Effector memory CD8-positive, alpha-beta T cell (primary cell): ENCODE data around the gene LRRC34.

Source experiments
- ATAC-seq: fragments of 150-1000 bp; cut with Tn5 transposase; replicated peaks from 2 replicates; pipeline ENCODE4 v1.10.0; 2021; ENCODE audit warnings: mild to moderate bottlenecking, moderate library complexity
- DNase-seq, 3 experiments: peaks; one replicate each; pipeline ENCODE4 v3.0.0; 2021
- H3K27ac Mint-ChIP-seq, 2 donors: one replicate each; pipeline ENCODE4 v1.8.0; 2022; ENCODE audit warnings: mild to moderate bottlenecking in 2 of 2, mixed read lengths in 2 of 2, moderate library complexity in 2 of 2
- H3K27me3 Mint-ChIP-seq, 2 donors: one replicate each; pipeline ENCODE4 v1.8.0; 2022; ENCODE audit warnings: mixed read lengths in 2 of 2
- H3K36me3 Mint-ChIP-seq: one replicate; pipeline ENCODE4 v1.8.0; 2022; ENCODE audit warnings: mild to moderate bottlenecking, moderate library complexity, mixed read lengths; ENCODE audit not compliant: insufficient read depth
- H3K4me1 Mint-ChIP-seq, 2 donors: one replicate each; pipeline ENCODE4 v1.8.0; 2022; ENCODE audit warnings: low read depth in 2 of 2, mixed read lengths in 2 of 2
- H3K4me3 Mint-ChIP-seq, 2 donors: one replicate each; pipeline ENCODE4 v1.8.0; 2022; ENCODE audit warnings: mild to moderate bottlenecking in 2 of 2, mixed read lengths in 2 of 2, moderate library complexity in 2 of 2
- H3K9me3 Mint-ChIP-seq, 2 donors: one replicate each; pipeline ENCODE4 v1.8.0; 2022; ENCODE audit warnings: mixed read lengths in 2 of 2

The LRRC34 gene

DNA sequence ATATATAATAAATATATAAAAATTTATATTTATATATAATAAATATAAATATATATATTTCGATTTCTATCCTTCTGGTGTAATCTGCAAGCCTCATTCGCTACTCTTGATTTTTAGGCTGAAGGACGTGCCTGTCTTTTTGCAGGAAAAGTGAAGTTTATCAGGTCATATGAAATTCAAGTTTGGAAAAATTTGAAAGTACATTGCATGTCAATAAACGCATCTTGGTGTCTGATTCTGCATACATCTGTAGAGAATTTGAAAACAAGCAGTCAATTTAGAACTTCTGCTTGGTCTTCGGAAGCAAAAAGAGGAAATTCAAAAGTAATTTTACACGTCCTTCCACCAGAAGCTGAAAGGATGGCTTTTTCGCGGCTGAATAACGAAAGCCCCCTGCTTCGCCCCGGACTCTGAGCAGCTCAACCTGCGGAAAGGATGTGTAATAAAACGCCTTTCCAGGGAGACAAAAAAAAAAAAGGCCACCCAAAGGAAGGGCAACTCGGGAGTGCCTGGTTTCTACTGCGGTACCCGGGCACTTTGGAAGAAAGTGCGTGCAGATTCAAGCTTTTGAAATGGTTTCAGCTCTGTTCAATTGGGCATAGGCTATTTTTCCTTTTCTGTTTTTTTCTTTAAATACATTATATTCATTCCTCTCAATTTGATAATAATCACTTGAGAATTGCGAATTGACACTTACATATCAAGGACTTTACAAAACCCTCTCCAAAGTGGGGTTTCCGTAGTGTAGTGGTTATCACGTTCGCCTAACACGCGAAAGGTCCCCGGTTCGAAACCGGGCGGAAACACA, 41.0 kb downstream of the LRRC34 start:
- H3K4me1 Mint-ChIP-seq: peaks cover 13 to 40% of the 10 kb centered on the region in 2 donors
- H3K4me3 Mint-ChIP-seq: peak overlapping the region; percentile 97 to 99
- no peaks in the 10 kb centered on the region for H3K27me3 Mint-ChIP-seq
- peaks cover 56% of the 10 kb centered on the region for H3K36me3 Mint-ChIP-seq
- ATAC-seq (peak; percentile 8), DNase-seq (peak; percentile 74 to 81 (median 75))
- peak overlapping the region; percentile 100 for H3K27ac Mint-ChIP-seq
- no peaks in the 10 kb centered on the region for H3K9me3 Mint-ChIP-seq

DNA sequence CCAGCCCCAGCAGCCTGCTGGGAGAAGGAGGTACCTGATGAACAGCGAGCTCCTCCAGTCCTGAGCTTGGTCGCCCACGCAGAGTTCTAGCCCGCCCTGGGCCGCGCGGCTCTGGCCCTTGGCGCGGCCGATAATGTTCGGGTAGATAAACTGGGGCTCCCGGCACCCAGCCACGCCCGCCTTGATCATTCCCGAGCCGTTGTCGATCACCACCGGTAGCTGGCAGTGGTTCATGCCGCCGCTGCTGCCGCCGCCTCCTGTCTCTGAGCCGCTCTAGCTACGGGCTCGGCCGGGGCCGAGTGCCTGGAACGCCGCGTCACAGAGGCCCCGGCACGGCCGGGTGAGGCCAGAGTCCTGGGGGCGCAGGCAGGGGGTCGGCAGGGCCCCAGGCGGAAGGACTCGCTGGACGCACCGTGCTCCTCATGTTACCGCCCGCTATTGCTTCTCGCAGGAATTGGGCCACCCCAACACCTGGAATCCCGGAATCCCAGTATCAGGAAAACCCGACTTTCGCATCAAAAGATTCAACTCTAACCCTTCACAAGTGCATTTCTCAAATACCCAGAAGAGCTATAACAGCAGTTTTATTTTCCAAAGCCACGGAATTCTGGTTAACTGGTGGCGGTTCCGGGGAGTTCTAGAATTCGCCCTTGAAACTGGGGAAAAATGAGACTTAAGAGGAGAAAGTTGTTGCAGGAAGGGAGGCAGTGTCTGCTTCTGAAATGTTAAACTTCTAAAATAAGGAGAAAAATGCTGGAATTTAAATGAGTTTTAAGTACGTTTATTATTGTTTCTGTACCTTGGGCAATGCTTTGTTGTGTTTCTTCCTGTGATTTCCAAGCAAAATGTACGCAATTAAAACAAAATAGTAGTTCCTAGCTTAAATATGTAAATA, 43.2 kb downstream of the LRRC34 start, which contains the start of gene ACTRT3:
Gene ACTRT3, minus strand, starts transcription at position 275 of the 895 bp plus-strand sequence. Its CDS starts 41 bp downstream, at position 234.
- peak within 1 kb of the TSS; percentile 81 to 86 for H3K4me3 Mint-ChIP-seq
- H3K27ac Mint-ChIP-seq: peak within 1 kb of the TSS; percentile 74 to 78
- ATAC-seq (no peak), DNase-seq (peak; percentile 40 to 45 (median 43))
- H3K4me1 Mint-ChIP-seq: peaks cover 11 to 32% of the 10 kb centered on the region in 2 donors
- peaks cover 0 to 2% of the 10 kb centered on the region in 2 donors for H3K9me3 Mint-ChIP-seq
- no peaks in the 10 kb centered on the region for H3K27me3 Mint-ChIP-seq
- peaks cover 41% of the 10 kb centered on the region for H3K36me3 Mint-ChIP-seq

DNA sequence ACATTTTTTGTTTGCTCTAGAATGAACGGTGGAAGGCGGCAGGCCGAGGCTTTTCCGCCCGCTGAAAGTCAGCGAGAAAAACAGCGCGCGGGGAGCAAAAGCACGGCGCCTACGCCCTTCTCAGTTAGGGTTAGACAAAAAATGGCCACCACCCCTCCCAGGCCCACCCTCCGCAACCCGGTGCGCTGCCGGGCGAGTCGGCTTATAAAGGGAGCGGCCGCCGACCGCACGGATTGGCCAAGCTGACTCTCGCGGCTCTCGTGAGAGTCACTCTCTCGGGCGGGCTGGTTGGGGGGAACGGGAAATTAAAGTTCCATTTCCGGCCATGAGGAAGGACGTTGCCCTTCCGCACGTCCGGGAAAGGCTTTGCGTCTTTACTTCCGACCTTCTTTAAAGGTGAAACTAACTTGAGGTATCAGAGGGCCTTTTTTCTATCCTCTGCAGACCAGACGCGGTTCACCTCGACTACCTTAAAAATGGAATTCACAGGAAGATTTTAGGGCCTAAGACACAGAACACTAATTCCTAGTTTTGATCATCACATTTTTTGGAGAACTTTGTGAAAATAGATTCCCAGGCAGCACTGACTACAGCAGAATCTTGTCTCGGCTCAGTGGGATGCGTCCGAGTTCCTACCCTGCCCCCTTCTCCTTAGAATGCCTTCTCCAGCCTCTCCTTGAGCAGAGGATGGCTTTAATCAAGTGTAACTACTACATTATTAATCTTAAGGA, 47.7 kb downstream of the LRRC34 start, which contains the start of gene TERC:
Gene TERC, minus strand, starts transcription at position 179 of the 731 bp plus-strand sequence.
- DNase-seq: peak; percentile 88 to 90 (median 89)
- H3K4me3 Mint-ChIP-seq: peak within 1 kb of the TSS; percentile 92 to 94
- peak; percentile 86 for ATAC-seq
- H3K36me3 Mint-ChIP-seq: peaks cover 28% of the 10 kb centered on the region
- H3K27me3 Mint-ChIP-seq: no peaks in the 10 kb centered on the region
- H3K27ac Mint-ChIP-seq: peak within 1 kb of the TSS; percentile 94
- peaks cover 0 to 2% of the 10 kb centered on the region in 2 donors for H3K9me3 Mint-ChIP-seq
- peaks cover 8 to 25% of the 10 kb centered on the region in 2 donors for H3K4me1 Mint-ChIP-seq

DNA sequence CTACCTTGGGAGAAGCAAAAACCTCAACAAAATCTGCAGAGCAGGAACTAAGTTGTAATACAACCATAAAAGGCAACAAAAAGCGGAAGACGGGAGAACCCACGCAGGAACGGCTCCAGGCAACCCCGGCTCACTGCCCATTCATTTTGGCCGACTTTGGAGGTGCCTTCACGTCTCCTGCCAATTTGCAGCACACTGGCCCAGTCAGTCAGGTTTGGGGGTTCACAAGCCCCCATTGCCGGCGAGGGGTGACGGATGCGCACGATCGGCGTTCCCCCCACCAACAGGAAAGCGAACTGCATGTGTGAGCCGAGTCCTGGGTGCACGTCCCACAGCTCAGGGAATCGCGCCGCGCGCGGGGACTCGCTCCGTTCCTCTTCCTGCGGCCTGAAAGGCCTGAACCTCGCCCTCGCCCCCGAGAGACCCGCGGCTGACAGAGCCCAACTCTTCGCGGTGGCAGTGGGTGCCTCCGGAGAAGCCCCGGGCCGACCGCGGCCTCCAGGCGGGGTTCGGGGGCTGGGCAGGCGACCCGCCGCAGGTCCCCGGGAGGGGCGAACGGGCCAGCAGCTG, 48.3 kb downstream of the LRRC34 start:
- peak overlapping the region; percentile 92 to 94 for H3K4me3 Mint-ChIP-seq
- peaks cover 9 to 22% of the 10 kb centered on the region in 2 donors for H3K4me1 Mint-ChIP-seq
- H3K27ac Mint-ChIP-seq: peak overlapping the region; percentile 94
- ATAC-seq (peak; percentile 39), DNase-seq (peak; percentile 44 to 58 (median 44))
- no peaks in the 10 kb centered on the region for H3K27me3 Mint-ChIP-seq
- peaks cover 0 to 2% of the 10 kb centered on the region in 2 donors for H3K9me3 Mint-ChIP-seq
- H3K36me3 Mint-ChIP-seq: peaks cover 28% of the 10 kb centered on the region

DNA sequence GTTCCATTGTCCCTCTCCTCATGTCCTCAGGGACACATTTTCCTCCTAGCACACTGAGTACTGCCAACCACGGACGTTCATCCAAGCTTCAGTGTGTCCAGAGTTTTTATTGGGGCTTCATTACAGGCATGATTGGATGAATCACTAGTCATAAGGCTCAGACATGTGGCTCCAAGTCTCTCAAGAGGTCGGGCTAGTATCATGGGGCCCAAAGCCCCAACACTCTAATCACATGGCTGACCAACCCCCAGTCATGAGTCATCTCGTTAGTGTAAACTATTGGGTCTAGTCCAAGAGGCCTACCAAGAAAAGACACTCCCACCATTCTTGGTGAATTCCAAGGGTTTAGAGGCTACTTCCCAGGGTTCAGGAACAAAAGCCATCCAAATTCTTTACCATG, 52.2 kb downstream of the LRRC34 start:
- Mint-ChIP-seq H3K4me3 (no peak overlapping the region), H3K4me1 (peaks cover 13 to 24% of the 10 kb centered on the region in 2 donors), H3K9me3 (no peaks in the 10 kb centered on the region), H3K27me3 (no peaks in the 10 kb centered on the region), H3K27ac (no peak overlapping the region), H3K36me3 (peaks cover 20% of the 10 kb centered on the region)
- ATAC-seq (no peak), DNase-seq (no peak)

DNA sequence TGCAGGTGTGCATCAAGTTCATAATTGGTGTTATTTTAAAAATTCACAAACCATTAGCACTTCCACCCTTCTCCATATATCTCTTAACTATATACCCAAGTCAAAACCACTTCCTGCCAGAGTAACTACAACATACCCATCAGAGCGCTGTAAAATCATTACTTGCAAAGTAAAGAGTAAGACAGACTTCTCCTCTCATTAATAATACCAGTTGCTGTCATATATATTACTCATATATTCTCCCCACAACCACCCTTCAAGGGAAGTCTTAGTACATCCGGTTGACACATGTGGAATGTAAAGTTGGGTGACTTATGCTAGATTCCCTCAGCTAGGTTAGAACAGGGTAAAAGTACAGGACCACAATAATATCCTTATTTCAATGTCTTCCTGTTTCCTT, 53.4 kb downstream of the LRRC34 start:
- no peak for DNase-seq
- H3K4me3 Mint-ChIP-seq: peak overlapping the region in 1 of 2 donors; percentile 26
- no peaks in the 10 kb centered on the region for H3K9me3 Mint-ChIP-seq
- peaks cover 10% of the 10 kb centered on the region for H3K36me3 Mint-ChIP-seq
- peak; percentile 48 for ATAC-seq
- peak overlapping the region in 1 of 2 donors; percentile 23 for H3K27ac Mint-ChIP-seq
- H3K27me3 Mint-ChIP-seq: peaks cover 0 to 7% of the 10 kb centered on the region in 2 donors
- peaks cover 9 to 18% of the 10 kb centered on the region in 2 donors for H3K4me1 Mint-ChIP-seq

DNA sequence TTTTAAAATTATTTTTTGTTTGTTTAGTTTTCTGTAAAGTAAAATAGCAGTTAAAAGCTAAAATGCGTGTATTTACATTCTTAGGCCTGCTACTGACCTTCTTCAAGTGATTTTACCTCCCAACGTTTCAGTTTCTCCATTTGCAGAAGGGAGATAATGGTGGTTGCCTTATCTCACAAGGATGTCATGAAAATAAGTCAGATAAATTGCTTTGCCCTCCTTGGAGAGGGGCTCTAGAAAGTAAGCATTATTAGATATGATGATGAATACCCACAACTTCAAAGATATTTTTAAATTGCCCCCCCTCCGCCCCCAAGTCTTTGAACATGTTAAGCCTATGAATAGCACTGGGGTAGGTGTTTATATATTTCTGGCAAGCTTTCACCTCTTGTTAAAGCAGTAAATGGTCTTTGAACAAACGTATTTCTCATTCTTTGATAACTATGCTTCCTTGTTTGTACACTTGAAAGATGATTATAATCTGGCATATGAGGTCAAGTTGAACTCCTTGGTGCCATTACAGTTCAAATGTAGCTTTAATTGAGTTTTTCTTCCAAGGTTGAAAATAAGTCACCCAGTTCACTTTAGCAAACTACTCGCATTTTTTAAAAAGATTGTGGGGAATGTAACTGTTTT, 54.2 kb downstream of the LRRC34 start:
- no peak overlapping the region for H3K4me3 Mint-ChIP-seq
- ATAC-seq (no peak), DNase-seq (no peak)
- peaks cover 9 to 11% of the 10 kb centered on the region in 2 donors for H3K4me1 Mint-ChIP-seq
- H3K36me3 Mint-ChIP-seq: peaks cover 7% of the 10 kb centered on the region
- H3K27ac Mint-ChIP-seq: no peak overlapping the region
- no peaks in the 10 kb centered on the region for H3K9me3 Mint-ChIP-seq
- peaks cover 0 to 7% of the 10 kb centered on the region in 2 donors for H3K27me3 Mint-ChIP-seq

DNA sequence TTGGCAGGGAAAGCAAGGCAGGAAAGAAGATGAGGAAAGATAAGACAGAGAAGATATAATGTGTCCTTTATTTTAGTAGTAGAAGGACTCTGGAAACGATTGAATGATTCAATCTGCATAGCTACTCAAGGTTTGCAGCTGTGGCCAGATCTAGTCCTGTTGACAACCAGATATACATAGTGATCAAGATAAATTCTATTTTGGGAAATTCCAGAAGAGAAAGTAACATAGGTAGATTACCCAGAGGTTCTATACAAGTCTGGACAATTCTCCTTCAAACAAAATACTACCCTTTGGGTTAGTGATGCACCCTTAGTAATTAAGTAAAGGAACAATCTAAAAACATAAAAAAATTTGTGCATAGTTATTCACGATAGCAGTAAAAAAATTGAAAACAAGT, 57.2 kb downstream of the LRRC34 start:
- no peaks in the 10 kb centered on the region for H3K9me3 Mint-ChIP-seq
- ATAC-seq (no peak), DNase-seq (no peak)
- peaks cover 7 to 10% of the 10 kb centered on the region in 2 donors for H3K27me3 Mint-ChIP-seq
- H3K36me3 Mint-ChIP-seq: no peaks in the 10 kb centered on the region
- peaks cover 6 to 7% of the 10 kb centered on the region in 2 donors for H3K4me1 Mint-ChIP-seq
- no peak overlapping the region for H3K4me3 Mint-ChIP-seq
- no peak overlapping the region for H3K27ac Mint-ChIP-seq

DNA sequence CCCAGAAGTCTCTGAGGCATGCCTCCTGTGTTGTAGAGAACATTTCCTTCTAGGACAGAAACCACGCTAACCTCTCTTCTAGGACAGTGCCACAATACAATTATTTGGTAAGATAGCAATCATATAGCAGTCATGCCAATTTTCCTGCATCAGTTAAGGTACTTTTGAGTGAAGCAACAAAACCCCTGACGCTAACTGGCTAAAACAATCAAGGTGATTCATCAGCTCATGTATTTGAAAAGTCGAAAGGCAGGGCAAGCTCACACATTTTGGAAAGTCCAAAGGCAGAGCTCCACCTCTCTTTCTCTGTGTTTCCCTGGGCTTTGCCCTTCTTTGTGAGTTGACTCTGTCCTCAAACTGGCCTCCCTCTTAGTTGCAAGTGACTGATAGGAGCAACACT, 58.0 kb downstream of the LRRC34 start:
- H3K9me3 Mint-ChIP-seq: no peaks in the 10 kb centered on the region
- ATAC-seq: no peak
- H3K4me1 Mint-ChIP-seq: peaks cover 6 to 7% of the 10 kb centered on the region in 2 donors
- no peaks in the 10 kb centered on the region for H3K36me3 Mint-ChIP-seq
- no peak for DNase-seq
- peaks cover 7 to 18% of the 10 kb centered on the region in 2 donors for H3K27me3 Mint-ChIP-seq
- H3K27ac Mint-ChIP-seq: no peak overlapping the region
- no peak overlapping the region for H3K4me3 Mint-ChIP-seq

DNA sequence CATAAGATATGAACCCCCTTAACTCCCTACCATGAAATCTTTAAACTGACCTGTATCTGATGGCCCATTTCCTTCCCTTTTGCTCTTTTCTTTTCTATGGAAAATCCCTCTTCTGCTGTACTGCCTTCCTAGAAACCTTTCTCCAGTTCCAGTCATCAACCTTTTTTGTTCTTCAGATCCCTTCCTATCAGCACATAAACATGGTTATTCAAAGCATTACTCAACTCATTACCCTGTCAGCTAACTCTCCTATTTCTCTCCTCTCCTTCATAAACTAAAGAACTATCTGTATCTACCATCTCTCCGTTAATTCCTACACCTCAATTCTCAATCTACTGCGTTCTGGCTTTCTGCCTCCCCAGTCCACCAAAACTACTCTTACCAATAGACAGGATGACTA, 60.8 kb downstream of the LRRC34 start:
- no peak for ATAC-seq
- no peak overlapping the region for H3K4me3 Mint-ChIP-seq

DNA sequence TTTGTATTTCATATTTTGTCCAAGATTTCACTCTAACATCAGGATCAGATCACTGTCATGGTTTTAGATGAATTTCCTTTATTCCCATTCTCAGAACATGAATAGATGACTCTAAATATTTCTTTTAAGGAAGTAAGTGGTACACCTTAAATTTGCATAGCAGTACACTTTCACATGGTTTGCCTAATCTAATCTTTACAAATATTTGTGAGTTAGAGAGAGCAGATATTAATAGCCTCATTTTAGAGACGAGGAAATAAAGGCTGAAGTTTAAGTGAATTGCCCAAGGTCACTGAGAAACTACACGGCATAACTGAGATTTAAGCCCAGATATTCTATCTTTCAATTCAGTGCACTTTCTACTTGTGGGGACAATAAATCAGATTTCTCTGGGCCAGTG, 62.0 kb downstream of the LRRC34 start:
- Mint-ChIP-seq H3K9me3 (no peaks in the 10 kb centered on the region), H3K27me3 (peaks cover 40 to 53% of the 10 kb centered on the region in 2 donors), H3K4me1 (no peaks in the 10 kb centered on the region), H3K27ac (no peak overlapping the region), H3K4me3 (no peak overlapping the region), H3K36me3 (peaks cover 3% of the 10 kb centered on the region)
- no peak for ATAC-seq
- DNase-seq: no peak

More for the DNA sequence above, 60.8 kb downstream of the LRRC34 start:
- Mint-ChIP-seq H3K36me3 (peaks cover 3% of the 10 kb centered on the region), H3K27me3 (peaks cover 30 to 41% of the 10 kb centered on the region in 2 donors), H3K4me1 (no peaks in the 10 kb centered on the region), H3K9me3 (no peaks in the 10 kb centered on the region), H3K27ac (no peak overlapping the region)
- DNase-seq: no peak

DNA sequence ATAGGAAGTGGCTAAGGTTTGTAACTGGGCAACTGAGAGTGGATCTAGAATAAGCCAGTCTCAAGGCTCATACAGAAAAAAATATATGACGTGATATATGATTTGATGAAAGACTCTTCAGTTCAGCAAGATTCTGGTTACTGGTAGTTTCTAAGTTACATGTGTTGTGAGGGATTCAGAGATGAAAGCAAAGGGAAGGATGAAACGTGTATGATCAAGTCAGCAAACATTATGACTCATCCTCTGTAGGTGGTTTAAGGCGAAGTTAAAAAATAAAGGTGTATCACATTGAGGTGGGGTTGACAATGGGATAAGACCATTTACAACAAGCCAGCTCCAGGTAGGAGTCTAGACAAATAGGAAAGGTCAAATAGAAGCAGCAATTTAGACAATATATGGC, 64.0 kb downstream of the LRRC34 start:
- Mint-ChIP-seq H3K27ac (no peak overlapping the region), H3K4me1 (no peaks in the 10 kb centered on the region), H3K27me3 (peaks cover 34 to 53% of the 10 kb centered on the region in 2 donors), H3K4me3 (no peak overlapping the region), H3K36me3 (peaks cover 3% of the 10 kb centered on the region), H3K9me3 (no peaks in the 10 kb centered on the region)
- ATAC-seq: no peak
- no peak for DNase-seq
